ENCODE results near the gene DCXR. TPM values are rescaled to one million over a fixed set of nuclear protein-coding genes. Genes with fewer than 3 reads are reported as not detected.

The DCXR gene
- total and polyA plus RNA-seq, 2 donors: 71.2 to 101 TPM

DNA sequence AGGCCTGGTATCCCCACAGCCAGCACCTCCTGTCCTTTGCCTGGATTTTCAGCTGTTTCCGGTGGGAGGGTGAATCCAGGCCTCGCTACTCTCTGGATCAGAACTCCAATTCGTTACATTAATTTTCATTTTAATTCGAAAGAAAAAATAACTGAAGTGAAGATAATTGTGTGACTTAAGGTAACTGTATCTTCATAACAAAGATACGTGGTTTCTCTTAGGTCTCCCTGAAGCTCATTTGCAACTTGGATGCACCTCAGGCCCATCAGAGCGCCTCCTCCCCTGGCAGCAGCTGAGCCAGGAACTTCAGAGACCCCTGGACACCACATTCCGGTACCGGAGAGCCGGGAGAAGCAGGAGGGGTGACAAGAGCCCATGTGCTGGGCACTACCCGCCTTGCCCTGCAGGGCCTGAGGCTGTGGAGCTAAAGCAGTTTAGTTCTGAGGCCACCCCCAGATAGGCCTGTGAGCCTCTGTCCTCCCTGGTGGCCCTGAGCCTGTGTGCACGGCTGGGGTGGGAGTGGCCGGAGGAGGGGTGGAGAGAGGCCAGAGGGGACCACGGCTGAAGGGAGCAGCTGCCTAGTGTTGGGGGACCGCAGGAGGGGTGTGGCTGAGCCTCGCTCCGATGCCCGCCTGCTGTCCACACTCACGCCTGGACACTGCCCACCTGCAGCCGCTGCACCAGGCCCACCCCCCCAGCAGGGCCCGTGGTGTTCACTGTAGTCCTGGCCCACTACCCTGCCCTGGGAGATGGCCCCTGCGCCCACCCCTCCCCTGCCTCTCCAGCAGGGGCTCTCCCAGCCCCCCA lies 39.5 kb upstream of the DCXR start:
- H3K4me1 ChIP-seq (ENCODE audit: control insufficient read depth in 2 of 2, insufficient read depth in 2 of 2, low read length in 2 of 2): no peaks in the 10 kb centered on the region
- 96% methylated on average over 21 of the region's 21 CpGs for WGBS
- no peak for DNase-seq (ENCODE audit: low read depth in 6 of 9, low spot score in 9 of 9)
- H3K9me3 ChIP-seq (ENCODE audit: control insufficient read depth in 2 of 2, insufficient read depth in 1 of 2, low read length in 1 of 2): no peaks in the 10 kb centered on the region
- peaks cover 36 to 42% of the 10 kb centered on the region in 2 donors for H3K36me3 ChIP-seq (ENCODE audit: control insufficient read depth in 2 of 2, insufficient read depth in 2 of 2, low read length in 1 of 2)
- H3K27ac ChIP-seq (ENCODE audit: low read depth in 1 of 2, low read length in 1 of 2): no peak overlapping the region
- peaks cover 0 to 4% of the 10 kb centered on the region in 2 donors for H3K27me3 ChIP-seq (ENCODE audit: control insufficient read depth in 2 of 2, insufficient read depth in 1 of 2, low read length in 1 of 2)
- no peak overlapping the region for H3K4me3 ChIP-seq (ENCODE audit: low read length in 2 of 2)

DNA sequence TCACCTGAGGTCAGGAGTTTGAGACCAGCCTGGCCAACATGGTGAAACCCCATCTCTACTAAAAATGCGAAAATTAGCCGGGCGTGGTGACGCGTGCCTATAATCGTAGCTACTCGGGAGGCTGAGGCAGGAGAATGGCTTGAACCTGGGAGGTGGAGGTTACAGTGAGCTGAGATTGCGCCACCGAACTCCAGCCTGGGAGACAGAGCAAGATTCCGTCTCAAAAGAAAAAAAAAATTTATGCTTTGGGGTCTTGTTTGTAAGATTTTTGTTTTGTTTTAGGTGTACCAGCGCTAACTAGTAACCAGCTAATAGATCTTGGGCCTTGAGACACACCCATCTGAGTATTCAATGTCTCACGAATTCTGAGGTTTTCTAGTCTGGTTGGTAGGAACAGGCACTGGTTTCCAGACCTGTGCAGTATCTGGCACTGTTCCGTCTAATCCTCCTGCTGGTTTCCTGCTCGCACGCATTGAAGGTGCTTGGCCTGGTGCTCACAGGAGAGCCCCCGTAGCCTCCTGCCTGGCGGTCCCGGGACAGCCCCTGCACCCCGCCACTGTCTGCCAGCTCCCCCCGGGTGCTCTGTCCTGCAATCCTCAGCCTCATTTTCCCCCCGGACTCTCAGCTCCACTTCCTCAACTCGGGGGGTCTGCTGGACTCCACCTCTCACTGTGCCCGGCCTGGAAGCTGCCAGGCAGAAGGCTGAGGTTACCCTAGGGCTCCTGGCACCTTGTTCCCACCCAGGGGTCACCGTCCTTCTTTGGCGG lies 38.7 kb upstream of the DCXR start:
- no peak overlapping the region for H3K27ac ChIP-seq (ENCODE audit: low read depth in 1 of 2, low read length in 1 of 2)
- no peak for DNase-seq (ENCODE audit: low read depth in 6 of 9, low spot score in 9 of 9)

DNA sequence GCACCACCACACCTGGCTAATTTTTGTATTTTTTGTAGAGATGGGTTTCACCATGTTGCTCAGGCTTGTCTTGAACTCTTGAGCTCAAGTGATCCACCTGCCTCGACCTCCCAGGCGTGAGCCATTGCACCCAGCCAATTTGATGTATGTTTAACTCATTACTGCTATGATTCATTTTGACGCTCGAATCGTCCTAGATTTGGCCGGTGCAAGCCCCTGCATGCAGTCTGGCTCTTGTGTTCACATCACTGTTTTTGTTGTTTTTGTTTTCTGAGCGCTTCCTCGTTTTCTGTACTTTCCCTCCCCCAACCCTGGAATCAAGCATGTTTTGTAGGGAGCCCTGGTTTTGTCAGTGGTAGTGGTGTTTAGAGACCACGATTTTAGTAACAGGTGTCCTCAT lies 35.9 kb upstream of the DCXR start:
- 94% methylated on average over 9 of the region's 9 CpGs for WGBS
- no peaks in the 10 kb centered on the region for H3K4me1 ChIP-seq (ENCODE audit: control insufficient read depth in 2 of 2, insufficient read depth in 2 of 2, low read length in 2 of 2)
- H3K27ac ChIP-seq (ENCODE audit: low read depth in 1 of 2, low read length in 1 of 2): no peak overlapping the region
- peaks cover 0 to 4% of the 10 kb centered on the region in 2 donors for H3K27me3 ChIP-seq (ENCODE audit: control insufficient read depth in 2 of 2, insufficient read depth in 1 of 2, low read length in 1 of 2)
- DNase-seq (ENCODE audit: low read depth in 6 of 9, low spot score in 9 of 9): no peak
- H3K36me3 ChIP-seq (ENCODE audit: control insufficient read depth in 2 of 2, insufficient read depth in 2 of 2, low read length in 1 of 2): peaks cover 3 to 8% of the 10 kb centered on the region in 2 donors
- H3K4me3 ChIP-seq (ENCODE audit: low read length in 2 of 2): no peak overlapping the region
- no peaks in the 10 kb centered on the region for H3K9me3 ChIP-seq (ENCODE audit: control insufficient read depth in 2 of 2, insufficient read depth in 1 of 2, low read length in 1 of 2)

More for the DNA sequence above, 38.7 kb upstream of the DCXR start:
- H3K9me3 ChIP-seq (ENCODE audit: control insufficient read depth in 2 of 2, insufficient read depth in 1 of 2, low read length in 1 of 2): no peaks in the 10 kb centered on the region
- H3K27me3 ChIP-seq (ENCODE audit: control insufficient read depth in 2 of 2, insufficient read depth in 1 of 2, low read length in 1 of 2): peaks cover 0 to 4% of the 10 kb centered on the region in 2 donors
- peaks cover 29 to 34% of the 10 kb centered on the region in 2 donors for H3K36me3 ChIP-seq (ENCODE audit: control insufficient read depth in 2 of 2, insufficient read depth in 2 of 2, low read length in 1 of 2)
- no peaks in the 10 kb centered on the region for H3K4me1 ChIP-seq (ENCODE audit: control insufficient read depth in 2 of 2, insufficient read depth in 2 of 2, low read length in 2 of 2)
- H3K4me3 ChIP-seq (ENCODE audit: low read length in 2 of 2): no peak overlapping the region
- 90% methylated on average over 25 of the region's 25 CpGs for WGBS

DNA sequence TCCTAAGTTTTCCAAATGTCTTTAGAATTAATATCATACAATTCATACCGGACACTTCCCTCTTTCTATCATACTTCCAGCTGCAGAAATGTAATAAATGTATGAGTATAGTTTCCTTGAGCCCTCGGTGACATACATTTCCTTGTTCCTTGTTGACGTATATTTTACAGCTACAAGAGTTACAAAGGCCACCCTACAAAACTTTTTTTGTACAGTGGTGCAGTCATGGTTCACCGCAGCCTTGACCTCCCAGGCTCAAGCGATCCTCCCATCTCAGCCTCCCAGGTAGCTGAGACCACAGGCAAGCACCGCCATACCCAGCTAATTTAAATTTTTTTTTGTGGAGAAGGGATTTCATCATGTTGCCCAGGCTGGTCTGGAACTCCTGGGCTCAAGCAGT lies 35.3 kb upstream of the DCXR start:
- H3K9me3 ChIP-seq (ENCODE audit: control insufficient read depth in 2 of 2, insufficient read depth in 1 of 2, low read length in 1 of 2): no peaks in the 10 kb centered on the region
- H3K4me3 ChIP-seq (ENCODE audit: low read length in 2 of 2): no peak overlapping the region
- 93% methylated on average over 6 of the region's 6 CpGs for WGBS
- DNase-seq (ENCODE audit: low read depth in 6 of 9, low spot score in 9 of 9): no peak
- H3K36me3 ChIP-seq (ENCODE audit: control insufficient read depth in 2 of 2, insufficient read depth in 2 of 2, low read length in 1 of 2): peaks cover 0 to 3% of the 10 kb centered on the region in 2 donors
- no peak overlapping the region for H3K27ac ChIP-seq (ENCODE audit: low read depth in 1 of 2, low read length in 1 of 2)
- H3K27me3 ChIP-seq (ENCODE audit: control insufficient read depth in 2 of 2, insufficient read depth in 1 of 2, low read length in 1 of 2): peaks cover 0 to 4% of the 10 kb centered on the region in 2 donors
- no peaks in the 10 kb centered on the region for H3K4me1 ChIP-seq (ENCODE audit: control insufficient read depth in 2 of 2, insufficient read depth in 2 of 2, low read length in 2 of 2)

DNA sequence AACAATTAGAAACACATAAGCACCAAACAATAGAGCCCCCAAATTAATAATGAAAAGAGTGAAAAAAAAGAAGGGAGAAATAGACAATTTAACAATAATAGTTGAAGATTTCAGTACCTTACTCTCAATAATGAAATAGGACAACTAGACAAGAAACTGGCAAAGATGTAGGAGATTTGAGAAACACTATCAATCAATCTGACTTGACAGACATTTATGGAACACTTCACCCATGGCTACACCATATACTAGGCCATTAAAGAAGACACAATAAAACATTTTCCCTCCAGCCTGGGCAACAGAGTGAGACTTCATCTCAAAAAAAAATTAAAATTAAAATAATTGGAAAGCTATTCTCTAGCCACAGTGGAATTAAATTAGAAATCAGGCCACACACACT lies 33.1 kb upstream of the DCXR start:
- Histone ChIP-seq H3K4me1 (ENCODE audit: control insufficient read depth in 2 of 2, insufficient read depth in 2 of 2, low read length in 2 of 2) (peaks cover 8% of the 10 kb centered on the region in 2 donors), H3K36me3 (ENCODE audit: control insufficient read depth in 2 of 2, insufficient read depth in 2 of 2, low read length in 1 of 2) (no peaks in the 10 kb centered on the region), H3K9me3 (ENCODE audit: control insufficient read depth in 2 of 2, insufficient read depth in 1 of 2, low read length in 1 of 2) (peaks cover 0 to 4% of the 10 kb centered on the region in 2 donors), H3K27ac (ENCODE audit: low read depth in 1 of 2, low read length in 1 of 2) (no peak overlapping the region), H3K4me3 (ENCODE audit: low read length in 2 of 2) (no peak overlapping the region), H3K27me3 (ENCODE audit: control insufficient read depth in 2 of 2, insufficient read depth in 1 of 2, low read length in 1 of 2) (peaks cover 0 to 4% of the 10 kb centered on the region in 2 donors)
- DNase-seq (ENCODE audit: low read depth in 6 of 9, low spot score in 9 of 9): no peak

DNA sequence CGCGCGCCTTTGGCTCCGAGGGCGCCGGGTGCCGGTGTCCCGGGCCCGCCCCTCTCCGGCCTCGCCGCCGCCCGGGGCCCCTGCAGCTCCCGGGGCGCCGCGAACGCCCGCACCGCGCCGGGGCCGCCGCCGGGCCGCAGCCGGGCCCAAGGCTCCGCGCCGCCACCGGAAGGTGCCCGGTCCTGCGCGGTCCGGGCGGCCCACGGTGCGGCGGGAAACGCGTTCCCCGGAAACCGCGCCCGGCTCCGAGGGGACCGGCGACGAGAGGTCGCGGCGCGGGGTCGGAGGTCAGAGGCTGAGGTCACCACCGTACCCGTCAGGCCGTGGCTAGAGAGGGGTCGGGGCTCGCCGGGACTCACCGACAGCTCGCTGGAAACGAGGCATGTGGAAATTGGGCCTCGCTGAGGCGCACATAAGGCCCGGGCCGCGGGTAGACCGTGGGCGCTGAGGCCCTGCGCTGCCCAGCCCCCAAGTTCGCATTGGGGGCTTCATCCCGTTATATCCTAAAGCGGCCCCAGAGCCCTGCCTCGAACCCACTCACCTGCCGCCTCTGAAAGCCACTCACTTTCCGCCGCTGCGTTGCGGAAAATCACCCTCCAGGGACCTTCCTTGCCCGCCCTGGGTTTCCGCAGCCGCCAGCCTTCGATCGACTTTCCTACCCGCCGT lies 28.3 kb upstream of the DCXR start, which contains the start of gene DUS1L:
Gene DUS1L (minus strand): TSS at position 167 of the 666 bp plus-strand sequence. CDS start 745 bp downstream, outside the sequence.
- H3K36me3 ChIP-seq (ENCODE audit: control insufficient read depth in 2 of 2, insufficient read depth in 2 of 2, low read length in 1 of 2): peaks cover 25 to 34% of the 10 kb centered on the region in 2 donors
- WGBS: 11% methylated on average over 88 of the region's 88 CpGs
- H3K27ac ChIP-seq (ENCODE audit: low read depth in 1 of 2, low read length in 1 of 2): peak within 1 kb of the TSS; percentile 64 to 80
- H3K27me3 ChIP-seq (ENCODE audit: control insufficient read depth in 2 of 2, insufficient read depth in 1 of 2, low read length in 1 of 2): no peaks in the 10 kb centered on the region
- H3K4me3 ChIP-seq (ENCODE audit: low read length in 2 of 2): peak within 1 kb of the TSS; percentile 83 to 91
- H3K9me3 ChIP-seq (ENCODE audit: control insufficient read depth in 2 of 2, insufficient read depth in 1 of 2, low read length in 1 of 2): peaks cover 0 to 4% of the 10 kb centered on the region in 2 donors
- peaks cover 17% of the 10 kb centered on the region in 2 donors for H3K4me1 ChIP-seq (ENCODE audit: control insufficient read depth in 2 of 2, insufficient read depth in 2 of 2, low read length in 2 of 2)
- peak in 8 of 9 donors; percentile 13 to 78 (median 49) for DNase-seq (ENCODE audit: low read depth in 6 of 9, low spot score in 9 of 9)

DNA sequence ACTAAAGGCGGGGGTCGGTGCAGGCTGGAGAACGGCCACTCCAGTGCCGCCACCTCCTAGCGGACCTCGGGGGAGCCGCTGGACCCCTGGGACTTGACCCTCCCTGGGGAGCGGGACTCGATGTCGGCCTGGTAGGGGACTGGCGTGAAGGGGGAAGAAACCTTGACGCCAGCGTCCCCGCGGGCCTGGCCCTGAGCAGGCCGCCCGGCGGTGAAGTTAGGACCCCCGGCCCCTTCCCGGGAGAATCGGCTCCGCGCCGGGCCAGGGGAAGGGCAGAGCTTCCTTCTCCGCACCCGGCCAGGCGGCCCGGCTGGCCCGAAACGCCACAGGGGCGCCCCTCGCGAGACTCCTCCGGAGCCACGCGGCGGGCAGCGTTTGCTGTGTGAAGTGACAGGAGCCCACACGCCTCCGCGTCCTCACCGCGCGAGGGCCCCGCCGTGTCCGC lies 27.7 kb upstream of the DCXR start:
- H3K36me3 ChIP-seq (ENCODE audit: control insufficient read depth in 2 of 2, insufficient read depth in 2 of 2, low read length in 1 of 2): peaks cover 31 to 40% of the 10 kb centered on the region in 2 donors
- peak overlapping the region in 1 of 2 donors; percentile 52 for H3K27ac ChIP-seq (ENCODE audit: low read depth in 1 of 2, low read length in 1 of 2)
- H3K9me3 ChIP-seq (ENCODE audit: control insufficient read depth in 2 of 2, insufficient read depth in 1 of 2, low read length in 1 of 2): peaks cover 0 to 4% of the 10 kb centered on the region in 2 donors
- 1% methylated on average over 47 of the region's 47 CpGs for WGBS
- H3K4me3 ChIP-seq (ENCODE audit: low read length in 2 of 2): peak overlapping the region; percentile 72 to 91
- peak in 3 of 9 donors; percentile 28 to 48 (median 34) for DNase-seq (ENCODE audit: low read depth in 6 of 9, low spot score in 9 of 9)
- peaks cover 17% of the 10 kb centered on the region in 2 donors for H3K4me1 ChIP-seq (ENCODE audit: control insufficient read depth in 2 of 2, insufficient read depth in 2 of 2, low read length in 2 of 2)
- no peaks in the 10 kb centered on the region for H3K27me3 ChIP-seq (ENCODE audit: control insufficient read depth in 2 of 2, insufficient read depth in 1 of 2, low read length in 1 of 2)

DNA sequence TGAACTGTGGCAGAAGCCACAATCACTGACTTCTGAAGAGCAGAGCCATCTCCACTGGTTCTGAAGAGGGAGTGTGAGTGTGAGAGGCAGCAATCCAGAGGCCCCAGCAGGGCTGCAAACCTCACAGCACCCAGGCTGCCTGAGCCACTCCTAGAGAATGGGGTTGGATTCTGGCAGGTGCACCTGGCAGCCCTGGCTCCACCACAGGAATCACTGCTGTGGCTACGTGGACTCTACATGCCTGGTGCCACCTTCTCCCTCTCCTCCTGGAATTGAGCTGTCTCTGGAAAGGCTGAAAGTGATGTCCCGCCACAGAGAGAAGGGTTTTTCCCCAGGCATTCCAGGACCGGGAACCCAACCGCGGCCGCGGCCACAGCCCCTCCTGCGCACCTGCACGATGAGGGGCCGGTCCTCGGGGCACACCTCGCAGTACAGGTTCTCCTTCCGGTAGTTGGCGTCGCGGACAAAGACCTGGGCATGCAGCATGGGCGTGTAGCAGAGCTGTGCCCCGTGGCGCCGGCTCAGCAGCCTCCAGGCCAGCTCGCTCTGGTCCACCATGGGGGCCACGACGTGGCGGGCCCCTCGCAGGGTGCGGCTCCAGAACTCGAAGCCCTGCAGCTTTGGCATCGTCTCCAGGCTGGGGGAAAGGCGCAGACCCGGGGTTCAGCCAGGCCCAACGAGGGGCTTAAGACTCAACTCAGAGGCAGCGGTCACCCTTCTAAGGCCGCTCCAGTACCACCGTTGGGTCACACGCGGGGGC lies 27.1 kb upstream of the DCXR start:
- H3K4me1 ChIP-seq (ENCODE audit: control insufficient read depth in 2 of 2, insufficient read depth in 2 of 2, low read length in 2 of 2): peaks cover 17% of the 10 kb centered on the region in 2 donors
- peak overlapping the region; percentile 72 to 91 for H3K4me3 ChIP-seq (ENCODE audit: low read length in 2 of 2)
- DNase-seq (ENCODE audit: low read depth in 6 of 9, low spot score in 9 of 9): no peak
- peak overlapping the region in 1 of 2 donors; percentile 52 for H3K27ac ChIP-seq (ENCODE audit: low read depth in 1 of 2, low read length in 1 of 2)
- 62% methylated on average over 36 of the region's 36 CpGs for WGBS
- peaks cover 0 to 4% of the 10 kb centered on the region in 2 donors for H3K9me3 ChIP-seq (ENCODE audit: control insufficient read depth in 2 of 2, insufficient read depth in 1 of 2, low read length in 1 of 2)
- H3K27me3 ChIP-seq (ENCODE audit: control insufficient read depth in 2 of 2, insufficient read depth in 1 of 2, low read length in 1 of 2): no peaks in the 10 kb centered on the region
- peaks cover 37 to 45% of the 10 kb centered on the region in 2 donors for H3K36me3 ChIP-seq (ENCODE audit: control insufficient read depth in 2 of 2, insufficient read depth in 2 of 2, low read length in 1 of 2)
